Measurements from ENCODE around the gene ADAMTSL3. TPM values are rescaled to one million over a fixed set of nuclear protein-coding genes. Genes with fewer than 3 reads are reported as not detected.
"Not testable (repeated sequence)": the region's sequence is repeated elsewhere in the genome, so short reads cannot be mapped to it uniquely, and the experiment has no call there.

Gene ADAMTSL3
- polyA plus RNA-seq, 1 donor from 2014 or later: 0.51 TPM

DNA sequence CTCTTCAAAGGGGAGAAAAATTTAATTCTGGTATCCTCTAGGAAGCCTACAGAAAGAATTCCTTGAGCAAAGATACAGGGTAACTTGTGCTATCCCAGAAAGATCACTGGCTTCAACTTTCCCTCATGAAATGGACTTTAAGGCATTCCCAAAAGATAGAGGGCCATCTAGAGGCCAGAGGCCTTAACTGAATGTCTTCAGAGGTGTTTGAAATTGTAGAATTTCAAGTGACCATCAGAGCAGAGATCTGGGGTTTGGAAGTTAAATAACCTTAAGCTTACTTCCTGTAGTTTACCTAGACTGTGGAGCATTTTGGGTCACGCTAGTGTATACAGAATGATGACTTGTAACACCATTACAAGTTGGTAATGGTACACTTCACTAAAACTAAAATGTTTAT is 400.6 kb downstream of the ADAMTSL3 start:
- H3K9me2 ChIP-seq (ENCODE audit: insufficient read depth, low read length); H3K9me3 ChIP-seq (ENCODE audit: low read length); H3K27me3 ChIP-seq (ENCODE audit: insufficient read depth, low read depth, low read length); H4K20me1 ChIP-seq (ENCODE audit: insufficient read depth); H3K4me2 ChIP-seq (ENCODE audit: low read length); H3K79me2 ChIP-seq (replicated peaks; ENCODE audit: insufficient read depth, low read length); H2AFZ ChIP-seq (ENCODE audit: low read depth, low read length); H3F3A ChIP-seq (ENCODE audit: insufficient read depth, low read length, poor library complexity, severe bottlenecking); H3K27ac ChIP-seq (ENCODE audit: low read length); H3K4me3 ChIP-seq (ENCODE audit: low read length); H3K9ac ChIP-seq (ENCODE audit: low read length); H3K36me3 ChIP-seq (ENCODE audit: insufficient read depth, low read length): not testable (repeated sequence)

- H3K27ac ChIP-seq (ENCODE audit: low read length): no peak overlapping the region
- no peak overlapping the region for H3K4me2 ChIP-seq (ENCODE audit: low read length)
- no peaks in the 10 kb centered on the region for H3K36me3 ChIP-seq (ENCODE audit: insufficient read depth, low read length)
- H3K9me2 ChIP-seq (ENCODE audit: insufficient read depth, low read length): no peaks in the 10 kb centered on the region
- H3K9ac ChIP-seq (ENCODE audit: low read length): no peak overlapping the region
- H3F3A ChIP-seq (ENCODE audit: insufficient read depth, low read length, poor library complexity, severe bottlenecking): no peaks in the 10 kb centered on the region
- no peak overlapping the region for H3K4me3 ChIP-seq (ENCODE audit: low read length)
- H3K27me3 ChIP-seq (ENCODE audit: insufficient read depth, low read depth, low read length): no peaks in the 10 kb centered on the region
- no peaks in the 10 kb centered on the region for H4K20me1 ChIP-seq (ENCODE audit: insufficient read depth)
- TF ChIP-seq MXI1 (conservative IDR thresholded peaks at IDR 0.05; ENCODE audit: poor library complexity, severe bottlenecking): no peak
- TF ChIP-seq SMC3 (conservative IDR thresholded peaks at IDR 0.05; ENCODE audit: poor library complexity): no peak
- no peak for TF ChIP-seq RAD21 (conservative IDR thresholded peaks at IDR 0.05)
- TF ChIP-seq TAF1 (IDR thresholded peaks at IDR 0.05; ENCODE audit: low read depth): no peak
- no peak for TF ChIP-seq POLR2AphosphoS5 (IDR thresholded peaks at IDR 0.05)
- TF ChIP-seq CTCF (IDR thresholded peaks at IDR 0.05; ENCODE audit: poor library complexity, severe bottlenecking): no peak
- TF ChIP-seq, protein P1, sequence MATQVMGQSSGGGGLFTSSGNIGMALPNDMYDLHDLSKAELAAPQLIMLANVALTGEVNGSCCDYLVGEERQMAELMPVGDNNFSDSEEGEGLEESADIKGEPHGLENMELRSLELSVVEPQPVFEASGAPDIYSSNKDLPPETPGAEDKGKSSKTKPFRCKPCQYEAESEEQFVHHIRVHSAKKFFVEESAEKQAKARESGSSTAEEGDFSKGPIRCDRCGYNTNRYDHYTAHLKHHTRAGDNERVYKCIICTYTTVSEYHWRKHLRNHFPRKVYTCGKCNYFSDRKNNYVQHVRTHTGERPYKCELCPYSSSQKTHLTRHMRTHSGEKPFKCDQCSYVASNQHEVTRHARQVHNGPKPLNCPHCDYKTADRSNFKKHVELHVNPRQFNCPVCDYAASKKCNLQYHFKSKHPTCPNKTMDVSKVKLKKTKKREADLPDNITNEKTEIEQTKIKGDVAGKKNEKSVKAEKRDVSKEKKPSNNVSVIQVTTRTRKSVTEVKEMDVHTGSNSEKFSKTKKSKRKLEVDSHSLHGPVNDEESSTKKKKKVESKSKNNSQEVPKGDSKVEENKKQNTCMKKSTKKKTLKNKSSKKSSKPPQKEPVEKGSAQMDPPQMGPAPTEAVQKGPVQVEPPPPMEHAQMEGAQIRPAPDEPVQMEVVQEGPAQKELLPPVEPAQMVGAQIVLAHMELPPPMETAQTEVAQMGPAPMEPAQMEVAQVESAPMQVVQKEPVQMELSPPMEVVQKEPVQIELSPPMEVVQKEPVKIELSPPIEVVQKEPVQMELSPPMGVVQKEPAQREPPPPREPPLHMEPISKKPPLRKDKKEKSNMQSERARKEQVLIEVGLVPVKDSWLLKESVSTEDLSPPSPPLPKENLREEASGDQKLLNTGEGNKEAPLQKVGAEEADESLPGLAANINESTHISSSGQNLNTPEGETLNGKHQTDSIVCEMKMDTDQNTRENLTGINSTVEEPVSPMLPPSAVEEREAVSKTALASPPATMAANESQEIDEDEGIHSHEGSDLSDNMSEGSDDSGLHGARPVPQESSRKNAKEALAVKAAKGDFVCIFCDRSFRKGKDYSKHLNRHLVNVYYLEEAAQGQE (IDR thresholded peaks at IDR 0.05; ENCODE audit: borderline replicate concordance): no peak
- TF ChIP-seq EP300 (conservative IDR thresholded peaks at IDR 0.05; ENCODE audit: poor library complexity, severe bottlenecking): no peak
- no peak for TF ChIP-seq EZH2 (IDR thresholded peaks at IDR 0.05; ENCODE audit: borderline replicate concordance, insufficient read depth, low read length, poor library complexity, severe bottlenecking)
- peaks cover 6% of the 10 kb centered on the region for H3K9me3 ChIP-seq (ENCODE audit: low read length)
- no peaks in the 10 kb centered on the region for H3K79me2 ChIP-seq (replicated peaks; ENCODE audit: insufficient read depth, low read length)
- no peak overlapping the region for H2AFZ ChIP-seq (ENCODE audit: low read depth, low read length)
Measured at GRCh38 chr15:84057714-84058331, 403.9 kb downstream of the ADAMTSL3 start.

GRCh38 chr15:84063674-84064073 is 409.8 kb downstream of the ADAMTSL3 start:
- H3K27ac ChIP-seq (ENCODE audit: low read length); H3F3A ChIP-seq (ENCODE audit: insufficient read depth, low read length, poor library complexity, severe bottlenecking); H3K4me2 ChIP-seq (ENCODE audit: low read length); H3K36me3 ChIP-seq (ENCODE audit: insufficient read depth, low read length); H2AFZ ChIP-seq (ENCODE audit: low read depth, low read length); H4K20me1 ChIP-seq (ENCODE audit: insufficient read depth); H3K4me3 ChIP-seq (ENCODE audit: low read length); H3K27me3 ChIP-seq (ENCODE audit: insufficient read depth, low read depth, low read length); H3K9me2 ChIP-seq (ENCODE audit: insufficient read depth, low read length); H3K79me2 ChIP-seq (replicated peaks; ENCODE audit: insufficient read depth, low read length); H3K9me3 ChIP-seq (ENCODE audit: low read length); H3K9ac ChIP-seq (ENCODE audit: low read length): not testable (repeated sequence)

GRCh38 chr15:84068674-84069073 is 414.8 kb downstream of the ADAMTSL3 start:
- H3K9me2 ChIP-seq (ENCODE audit: insufficient read depth, low read length); H4K20me1 ChIP-seq (ENCODE audit: insufficient read depth); H2AFZ ChIP-seq (ENCODE audit: low read depth, low read length); H3K27me3 ChIP-seq (ENCODE audit: insufficient read depth, low read depth, low read length); H3K27ac ChIP-seq (ENCODE audit: low read length); H3K4me2 ChIP-seq (ENCODE audit: low read length); H3K36me3 ChIP-seq (ENCODE audit: insufficient read depth, low read length); H3K79me2 ChIP-seq (replicated peaks; ENCODE audit: insufficient read depth, low read length); H3K4me3 ChIP-seq (ENCODE audit: low read length); H3K9ac ChIP-seq (ENCODE audit: low read length); H3F3A ChIP-seq (ENCODE audit: insufficient read depth, low read length, poor library complexity, severe bottlenecking); H3K9me3 ChIP-seq (ENCODE audit: low read length): not testable (repeated sequence)

- H3K36me3 ChIP-seq (ENCODE audit: insufficient read depth, low read length); H2AFZ ChIP-seq (ENCODE audit: low read depth, low read length); H4K20me1 ChIP-seq (ENCODE audit: insufficient read depth); H3K9ac ChIP-seq (ENCODE audit: low read length); H3K79me2 ChIP-seq (replicated peaks; ENCODE audit: insufficient read depth, low read length); H3K27ac ChIP-seq (ENCODE audit: low read length); H3F3A ChIP-seq (ENCODE audit: insufficient read depth, low read length, poor library complexity, severe bottlenecking); H3K4me3 ChIP-seq (ENCODE audit: low read length); H3K27me3 ChIP-seq (ENCODE audit: insufficient read depth, low read depth, low read length); H3K9me2 ChIP-seq (ENCODE audit: insufficient read depth, low read length); H3K4me2 ChIP-seq (ENCODE audit: low read length); H3K9me3 ChIP-seq (ENCODE audit: low read length): not testable (repeated sequence)
Measured at GRCh38 chr15:84078038-84078437, 424.1 kb downstream of the ADAMTSL3 start.

Data from neural cell (in vitro differentiated cells).